HFF-Myc (cell line): ENCODE data around the gene NOL12.

Experiments
- DNase-seq: peaks from one replicate; pipeline ENCODE4 v3.0.0-alpha.2; 2011; ENCODE audit warnings: low read depth; ENCODE audit errors: extremely low read depth
- H3K4me3 ChIP-seq: replicated peaks from 2 replicates; pipeline ENCODE4 v1.5.1; 2011; ENCODE audit warnings: low read depth, mild to moderate bottlenecking, control low read depth, low read length
- TF ChIP-seq, protein P1 (sequence below): IDR thresholded peaks from 2 replicates; pipeline ENCODE4 v1.5.1; 2012; ENCODE audit warnings: mild to moderate bottlenecking, low read depth, low read length, control low read depth; ENCODE audit errors: missing control alignments

The NOL12 gene

DNA sequence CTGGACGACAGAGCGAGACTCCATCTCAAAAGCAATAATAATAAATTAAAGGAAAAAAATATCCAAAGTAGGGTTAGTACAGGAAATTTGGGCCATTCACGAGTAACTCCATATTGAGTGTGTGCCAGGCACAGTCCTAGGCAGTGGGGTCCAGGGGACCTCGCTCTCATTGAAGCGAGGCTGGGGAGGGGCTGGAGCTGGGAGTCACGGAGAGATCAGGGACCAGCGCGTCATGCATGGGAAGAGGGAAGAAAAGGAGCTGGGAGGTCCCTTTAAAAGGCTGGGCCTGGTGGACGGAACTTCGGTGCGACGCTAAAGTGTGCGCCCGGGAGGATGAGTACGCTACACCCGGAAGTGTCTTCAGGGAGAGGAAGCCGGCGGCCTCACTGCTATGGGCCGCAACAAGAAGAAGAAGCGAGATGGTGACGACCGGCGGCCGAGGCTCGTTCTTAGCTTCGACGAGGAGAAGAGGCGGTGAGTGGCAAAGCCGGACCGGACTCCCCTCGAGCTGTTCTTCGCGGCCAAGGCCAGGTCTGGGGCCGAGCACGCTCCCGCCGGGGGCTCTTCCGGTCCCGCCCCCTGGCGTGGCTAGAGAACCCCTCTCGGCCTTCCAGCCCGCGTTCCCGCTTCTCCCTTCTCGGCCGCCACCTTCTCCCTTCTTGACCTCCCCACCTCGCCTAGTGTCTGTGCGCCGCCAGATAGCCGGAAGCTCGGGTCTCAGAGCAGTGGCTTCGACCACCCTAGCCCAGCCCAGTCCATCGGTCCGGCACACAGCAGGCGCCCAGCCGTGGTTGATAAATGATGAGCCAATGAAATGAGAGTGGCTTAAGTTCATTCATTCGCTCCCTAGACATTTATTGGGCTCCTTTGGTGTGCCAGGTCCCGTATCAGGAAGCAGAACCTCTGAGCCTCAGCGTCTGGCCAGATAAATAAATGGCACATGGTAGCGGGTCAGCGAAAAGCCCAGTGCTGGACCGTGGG lies at the start of gene NOL12:
Gene NOL12 (plus strand): TSS at position 342 of the 981 bp plus-strand sequence. CDS start 50 bp downstream, at position 392.
- TF ChIP-seq, protein P1, sequence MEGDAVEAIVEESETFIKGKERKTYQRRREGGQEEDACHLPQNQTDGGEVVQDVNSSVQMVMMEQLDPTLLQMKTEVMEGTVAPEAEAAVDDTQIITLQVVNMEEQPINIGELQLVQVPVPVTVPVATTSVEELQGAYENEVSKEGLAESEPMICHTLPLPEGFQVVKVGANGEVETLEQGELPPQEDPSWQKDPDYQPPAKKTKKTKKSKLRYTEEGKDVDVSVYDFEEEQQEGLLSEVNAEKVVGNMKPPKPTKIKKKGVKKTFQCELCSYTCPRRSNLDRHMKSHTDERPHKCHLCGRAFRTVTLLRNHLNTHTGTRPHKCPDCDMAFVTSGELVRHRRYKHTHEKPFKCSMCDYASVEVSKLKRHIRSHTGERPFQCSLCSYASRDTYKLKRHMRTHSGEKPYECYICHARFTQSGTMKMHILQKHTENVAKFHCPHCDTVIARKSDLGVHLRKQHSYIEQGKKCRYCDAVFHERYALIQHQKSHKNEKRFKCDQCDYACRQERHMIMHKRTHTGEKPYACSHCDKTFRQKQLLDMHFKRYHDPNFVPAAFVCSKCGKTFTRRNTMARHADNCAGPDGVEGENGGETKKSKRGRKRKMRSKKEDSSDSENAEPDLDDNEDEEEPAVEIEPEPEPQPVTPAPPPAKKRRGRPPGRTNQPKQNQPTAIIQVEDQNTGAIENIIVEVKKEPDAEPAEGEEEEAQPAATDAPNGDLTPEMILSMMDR = no peak
- H3K4me3 ChIP-seq = peak within 1 kb of the TSS; percentile 100
- no peak for DNase-seq

GRCh38 chr22:37636949-37637273 lies 49.2 kb upstream of the NOL12 start:
- DNase-seq = no peak
- TF ChIP-seq, protein P1 = no peak
- H3K4me3 ChIP-seq = no peak overlapping the region

GRCh38 chr22:37638391-37639069 lies 47.6 kb upstream of the NOL12 start:
- no peak for DNase-seq
- TF ChIP-seq, protein P1 = no peak
- H3K4me3 ChIP-seq = peak overlapping the region; percentile 69

- peak within 1 kb of the TSS; percentile 69 for H3K4me3 ChIP-seq
- DNase-seq = no peak
- TF ChIP-seq, protein P1 = no peak
Observed at GRCh38 chr22:37639070-37639760, 46.9 kb upstream of the NOL12 start, which contains the start of gene SH3BP1. SH3BP1 (plus strand) TSS chr22:37639669; CDS start chr22:37639788, 119 bp downstream.

GRCh38 chr22:37639771-37640590 lies 46.2 kb upstream of the NOL12 start:
- no peak for DNase-seq

More at GRCh38 chr22:37639771-37640590, 46.2 kb upstream of the NOL12 start:
- TF ChIP-seq, protein P1 = no peak
- peak overlapping the region; percentile 69 for H3K4me3 ChIP-seq
